PC-9 (cell line): ENCODE measurements around the gene ZNF207. TPM values are rescaled to one million over a fixed set of nuclear protein-coding genes. Genes with fewer than 3 reads are reported as not detected.

Source experiments
- BruUV-seq: library from RNA; stranded (reverse); fragments of 400-500 nt; replicated peaks from 2 replicates; lab custom pipeline; 2021; lab: Mats Ljungman, UMichigan
- CTCF ChIA-PET: fragments of 300-600 bp; sonication (Branson Sonifier 250); formaldehyde crosslinking; loops from one replicate; lab custom pipeline; 2022; ENCODE audit warnings: antibody characterized with exemption; lab: Charles Lee
- POLR2A ChIA-PET: fragments of 300-600 bp; sonication (Branson Sonifier 250); formaldehyde crosslinking; loops from one replicate; lab custom pipeline; 2022; ENCODE audit warnings: antibody characterized with exemption; ENCODE audit not compliant: unreplicated experiment; lab: Charles Lee
- DNase-seq, 2 experiments: peaks; one replicate each; pipeline versions ENCODE4 v3.0.0 to v3.0.0-alpha.2; 2015 to 2022; ENCODE audit warnings: mixed read lengths in 1 of 2
- H2AFZ ChIP-seq: fragments of 200-600 bp; sonication (generic); 2 replicates; pipeline ENCODE4 v1.8.1; 2017; ENCODE audit warnings: antibody characterized with exemption
- H3F3A ChIP-seq: fragments of 200-600 bp; sonication (generic); 2 replicates; pipeline ENCODE4 v1.8.1; 2017; ENCODE audit warnings: antibody characterized with exemption, mild to moderate bottlenecking, low read depth; ENCODE audit not compliant: insufficient read depth
- H3K27ac ChIP-seq: fragments of 200-600 bp; sonication (generic); 2 replicates; pipeline ENCODE4 v1.6.1; 2016; ENCODE audit warnings: mixed run types
- H3K27me3 ChIP-seq: fragments of 200-600 bp; sonication (generic); 2 replicates; pipeline ENCODE4 v1.6.1; 2016; ENCODE audit warnings: low read depth, mixed run types; ENCODE audit not compliant: insufficient read depth
- H3K36me3 ChIP-seq: fragments of 200-600 bp; sonication (generic); 2 replicates; pipeline ENCODE4 v1.6.1; 2016; ENCODE audit warnings: low read depth, mixed run types
- H3K4me1 ChIP-seq: fragments of 200-600 bp; sonication (generic); replicated peaks from 2 replicates; pipeline ENCODE4 v1.6.1; 2016; ENCODE audit warnings: mixed run types; ENCODE audit not compliant: insufficient read depth
- H3K4me2 ChIP-seq: fragments of 200-600 bp; sonication (generic); 2 replicates; pipeline ENCODE4 v1.6.1; 2017; ENCODE audit warnings: mixed run types
- H3K4me3 ChIP-seq: fragments of 200-600 bp; sonication (generic); 2 replicates; pipeline ENCODE4 v1.6.1; 2016; ENCODE audit warnings: mixed run types
- H3K79me2 ChIP-seq: fragments of 200-600 bp; sonication (generic); 2 replicates; pipeline ENCODE4 v1.6.1; 2017; ENCODE audit warnings: low read depth, mixed run types
- H3K9me2 ChIP-seq: fragments of 200-600 bp; sonication (generic); 2 replicates; pipeline ENCODE4 v1.8.1; 2017; ENCODE audit warnings: mild to moderate bottlenecking; ENCODE audit not compliant: insufficient read depth
- H3K9me3 ChIP-seq: fragments of 200-600 bp; sonication (generic); 2 replicates; pipeline ENCODE4 v1.8.1; 2016; ENCODE audit warnings: low read depth; ENCODE audit not compliant: insufficient read depth
- H4K20me1 ChIP-seq: fragments of 200-600 bp; sonication (generic); 2 replicates; pipeline ENCODE4 v1.8.1; 2017; ENCODE audit not compliant: insufficient read depth
- CTCF ChIP-seq: fragments of 200-600 bp; sonication (generic); conservative IDR thresholded peaks from 2 replicates; pipeline ENCODE4 v1.6.1; 2017; ENCODE audit warnings: mixed run types, antibody characterized with exemption, mild to moderate bottlenecking, moderate library complexity
- EZH2 ChIP-seq: fragments of 200-600 bp; sonication (generic); IDR thresholded peaks from 2 replicates; pipeline ENCODE4 v1.8.0; 2017; ENCODE audit warnings: antibody characterized with exemption, low read depth
- intact Hi-C: fragments of 100-400 bp; cut with micrococcal nuclease; formaldehyde crosslinking; loops from one replicate; pipeline ENCODE4 v1.10.0; 2022; ENCODE audit not compliant: unreplicated experiment
- total RNA-seq: library from RNA; stranded (reverse); gene quantifications from 2 replicates; pipeline ENCODE4 v1.2.3, GENCODE V29; 2021

Gene ZNF207
- total RNA-seq, 1 experiment from 2014 or later = 198 TPM

DNA sequence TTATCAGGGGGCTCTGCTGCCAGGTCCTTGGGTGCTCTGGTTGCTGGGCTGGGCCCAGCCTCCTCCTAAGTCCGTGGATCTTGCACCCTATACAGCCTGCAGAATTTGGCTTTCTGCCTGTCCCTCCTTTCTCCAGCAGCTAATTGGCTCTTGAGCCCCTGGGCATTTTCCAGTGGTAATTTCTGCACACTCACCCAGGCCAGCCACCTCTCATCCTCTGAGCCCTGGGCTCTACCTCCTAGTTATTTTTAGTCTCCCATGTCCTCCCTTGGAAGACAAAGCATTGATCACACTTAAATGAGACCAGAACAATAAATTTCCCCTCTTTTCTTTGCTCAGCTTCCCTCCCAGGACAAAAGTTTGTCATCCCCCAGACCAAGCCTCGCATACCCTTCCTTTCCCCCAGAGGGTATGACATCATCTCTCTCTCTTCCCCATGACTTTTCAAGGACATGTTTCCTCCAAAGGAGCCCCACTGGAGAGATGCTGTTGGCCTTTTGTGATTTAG lies 46.1 kb upstream of the ZNF207 start:
- Histone ChIP-seq H3K9me3 (no peaks in the 10 kb centered on the region), H3K4me2 (no peak overlapping the region), H3K9me2 (no peaks in the 10 kb centered on the region), H3F3A (no peaks in the 10 kb centered on the region), H3K79me2 (no peaks in the 10 kb centered on the region), H3K27me3 (0 out of 2 replicates have a peak, but pooled peaks cover 23% of the 10 kb centered on the region), H3K36me3 (no peaks in the 10 kb centered on the region), H2AFZ (no peak overlapping the region), H3K4me3 (no peak overlapping the region), H3K4me1 (no peaks in the 10 kb centered on the region), H3K27ac (no peak overlapping the region), H4K20me1 (no peaks in the 10 kb centered on the region)
- POLR2A ChIA-PET = no interaction called here
- no peak for DNase-seq
- CTCF ChIA-PET = no interaction called here
- TF ChIP-seq EZH2 (no peak), CTCF (no peak)
- intact Hi-C loops = no loop called here
- no TSS peak for BruUV-seq

DNA sequence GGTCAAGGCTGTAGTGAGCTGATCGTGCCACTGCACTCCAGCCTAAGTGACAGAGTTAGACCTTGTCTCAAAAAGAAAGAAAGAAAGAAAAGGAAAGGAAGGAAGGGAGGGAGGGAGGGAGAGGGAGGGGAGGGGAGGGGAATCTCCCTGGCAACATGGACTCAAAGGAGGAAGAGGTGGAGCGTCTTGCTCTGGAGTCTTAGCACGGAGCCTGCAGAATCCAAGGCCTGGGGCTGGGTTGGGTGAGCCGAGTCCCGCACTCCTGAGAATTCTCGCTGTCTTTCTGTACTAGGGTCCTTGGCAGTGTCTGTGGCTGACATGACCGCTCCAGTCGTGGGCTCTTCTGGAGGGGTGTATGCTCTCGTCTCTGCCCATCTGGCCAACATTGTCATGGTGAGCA lies 44.9 kb upstream of the ZNF207 start:
- CTCF ChIA-PET = no interaction called here

DNA sequence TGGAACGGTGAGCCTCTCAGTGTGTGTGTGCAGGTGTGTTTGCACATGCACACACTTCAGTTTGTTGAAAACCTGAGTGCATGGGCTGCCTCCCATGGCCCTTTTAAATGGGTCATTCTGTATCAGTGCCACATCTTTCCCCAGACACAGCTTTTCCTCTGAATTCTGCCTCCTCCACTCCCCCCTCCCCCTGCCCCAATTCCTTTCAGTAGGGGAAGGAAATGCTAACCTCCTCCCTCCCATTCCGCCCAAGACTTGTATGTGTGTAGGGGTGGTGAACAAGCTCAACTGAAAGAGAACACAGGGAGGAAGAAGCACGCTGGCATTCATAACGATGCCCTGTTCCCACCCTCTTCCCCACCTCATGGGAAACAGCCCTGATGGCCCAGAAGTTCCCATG lies 42.3 kb upstream of the ZNF207 start:
- no peaks in the 10 kb centered on the region for H3K9me3 ChIP-seq
- no peaks in the 10 kb centered on the region for H3F3A ChIP-seq
- H3K4me2 ChIP-seq = no peak overlapping the region
- no peaks in the 10 kb centered on the region for H3K9me2 ChIP-seq
- H3K27me3 ChIP-seq = peaks cover 33% of the 10 kb centered on the region; the same call in 1 of the 2 replicates
- no peaks in the 10 kb centered on the region for H4K20me1 ChIP-seq
- ChIA-PET CTCF (no interaction called here), POLR2A (no interaction called here)
- TF ChIP-seq CTCF = no peak
- TF ChIP-seq EZH2 = no peak
- no peaks in the 10 kb centered on the region for H3K79me2 ChIP-seq
- DNase-seq = no peak
- no peak overlapping the region for H2AFZ ChIP-seq
- intact Hi-C loops = no loop called here
- no peak overlapping the region for H3K27ac ChIP-seq
- no peak overlapping the region for H3K4me3 ChIP-seq
- H3K4me1 ChIP-seq = no peaks in the 10 kb centered on the region
- BruUV-seq = no TSS peak
- no peaks in the 10 kb centered on the region for H3K36me3 ChIP-seq

More for the DNA sequence above, 44.9 kb upstream of the ZNF207 start:
- no TSS peak for BruUV-seq
- Histone ChIP-seq H3K27ac (no peak overlapping the region), H2AFZ (no peak overlapping the region), H3K9me3 (no peaks in the 10 kb centered on the region), H3K4me2 (no peak overlapping the region), H3K9me2 (no peaks in the 10 kb centered on the region), H3K79me2 (no peaks in the 10 kb centered on the region), H3F3A (no peaks in the 10 kb centered on the region), H3K4me3 (no peak overlapping the region), H3K27me3 (peaks cover 26% of the 10 kb centered on the region; the same call in 1 of the 2 replicates), H4K20me1 (no peaks in the 10 kb centered on the region), H3K4me1 (no peaks in the 10 kb centered on the region), H3K36me3 (no peaks in the 10 kb centered on the region)
- POLR2A ChIA-PET = no interaction called here
- TF ChIP-seq EZH2 = no peak
- TF ChIP-seq CTCF = no peak
- DNase-seq = no peak
- intact Hi-C loops = no loop called here
